Left ventricle myocardium inferior (tissue), 1 donor: ENCODE results near the gene DHPS. TPM values are rescaled to one million over a fixed set of nuclear protein-coding genes. Genes with fewer than 3 reads are reported as not detected.
"Not testable (repeated sequence)": the region's sequence is repeated elsewhere in the genome, so short reads cannot be mapped to it uniquely, and the experiment has no call there.

Source experiments
- DNase-seq: peaks from one replicate; pipeline ENCODE4 v3.0.0-alpha.2; 2020
- H3K27ac ChIP-seq: fragments of 200-600 bp; replicated peaks from 2 replicates; pipeline ENCODE4 v1.8.0; 2021
- H3K27me3 ChIP-seq: fragments of 200-600 bp; 2 replicates; pipeline ENCODE4 v1.8.0; 2021; ENCODE audit warnings: low read depth
- H3K36me3 ChIP-seq: fragments of 200-600 bp; 2 replicates; pipeline ENCODE4 v1.8.0; 2021
- H3K4me1 ChIP-seq: fragments of 200-600 bp; 2 replicates; pipeline ENCODE4 v1.8.0; 2021
- H3K4me3 ChIP-seq: fragments of 200-600 bp; 2 replicates; pipeline ENCODE4 v1.8.0; 2021; ENCODE audit warnings: mild to moderate bottlenecking, moderate library complexity
- H3K9me3 ChIP-seq: fragments of 200-600 bp; replicated peaks from 2 replicates; pipeline ENCODE4 v1.8.0; 2021
- intact Hi-C: fragments of 100-400 bp; cut with micrococcal nuclease; formaldehyde crosslinking; loops from one replicate; pipeline ENCODE4 v1.11.0; 2022
- total RNA-seq: library from RNA; stranded (reverse); fragmentation: NEBNext Ultra II Directional; extraction: Animal tissue kit (Norgen Biotek cat#: 25700); gene quantifications from one replicate; pipeline ENCODE4 v1.2.1, GENCODE V29; 2021
- TF ChIP-seq, protein P1 (sequence below): fragments of 200-600 bp; IDR thresholded peaks from 2 replicates; pipeline ENCODE4 v1.8.0; 2021; ENCODE audit warnings: antibody characterized with exemption, mild to moderate bottlenecking, borderline replicate concordance
- donor health status: DM: no; HTN: yes; CAD: no; lungs with severe emphysema.

Gene DHPS
- total RNA-seq, 1 donor from 2014 or later, result 50.8 TPM

DNA sequence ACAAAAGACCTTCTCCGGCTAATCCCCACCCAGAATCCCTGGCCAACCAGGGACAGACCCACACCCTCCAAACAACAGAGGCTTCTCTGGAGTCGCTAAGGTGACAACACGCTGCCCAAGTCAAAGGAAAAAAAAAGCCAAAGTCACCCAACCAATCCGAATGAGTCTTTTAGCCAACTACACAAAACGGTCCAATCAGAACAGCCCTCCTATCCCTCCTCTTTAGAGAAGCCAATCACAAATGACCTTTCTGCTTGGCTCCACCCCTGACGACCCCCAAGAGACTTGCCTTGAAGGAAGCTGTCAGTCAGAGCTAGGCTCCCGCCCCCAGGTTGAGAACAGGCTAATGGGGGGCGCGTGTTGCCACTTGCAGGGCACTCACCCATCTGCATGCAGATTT lies 21.4 kb upstream of the DHPS start:
- TF ChIP-seq, protein P1, sequence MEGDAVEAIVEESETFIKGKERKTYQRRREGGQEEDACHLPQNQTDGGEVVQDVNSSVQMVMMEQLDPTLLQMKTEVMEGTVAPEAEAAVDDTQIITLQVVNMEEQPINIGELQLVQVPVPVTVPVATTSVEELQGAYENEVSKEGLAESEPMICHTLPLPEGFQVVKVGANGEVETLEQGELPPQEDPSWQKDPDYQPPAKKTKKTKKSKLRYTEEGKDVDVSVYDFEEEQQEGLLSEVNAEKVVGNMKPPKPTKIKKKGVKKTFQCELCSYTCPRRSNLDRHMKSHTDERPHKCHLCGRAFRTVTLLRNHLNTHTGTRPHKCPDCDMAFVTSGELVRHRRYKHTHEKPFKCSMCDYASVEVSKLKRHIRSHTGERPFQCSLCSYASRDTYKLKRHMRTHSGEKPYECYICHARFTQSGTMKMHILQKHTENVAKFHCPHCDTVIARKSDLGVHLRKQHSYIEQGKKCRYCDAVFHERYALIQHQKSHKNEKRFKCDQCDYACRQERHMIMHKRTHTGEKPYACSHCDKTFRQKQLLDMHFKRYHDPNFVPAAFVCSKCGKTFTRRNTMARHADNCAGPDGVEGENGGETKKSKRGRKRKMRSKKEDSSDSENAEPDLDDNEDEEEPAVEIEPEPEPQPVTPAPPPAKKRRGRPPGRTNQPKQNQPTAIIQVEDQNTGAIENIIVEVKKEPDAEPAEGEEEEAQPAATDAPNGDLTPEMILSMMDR, result no peak

DNA sequence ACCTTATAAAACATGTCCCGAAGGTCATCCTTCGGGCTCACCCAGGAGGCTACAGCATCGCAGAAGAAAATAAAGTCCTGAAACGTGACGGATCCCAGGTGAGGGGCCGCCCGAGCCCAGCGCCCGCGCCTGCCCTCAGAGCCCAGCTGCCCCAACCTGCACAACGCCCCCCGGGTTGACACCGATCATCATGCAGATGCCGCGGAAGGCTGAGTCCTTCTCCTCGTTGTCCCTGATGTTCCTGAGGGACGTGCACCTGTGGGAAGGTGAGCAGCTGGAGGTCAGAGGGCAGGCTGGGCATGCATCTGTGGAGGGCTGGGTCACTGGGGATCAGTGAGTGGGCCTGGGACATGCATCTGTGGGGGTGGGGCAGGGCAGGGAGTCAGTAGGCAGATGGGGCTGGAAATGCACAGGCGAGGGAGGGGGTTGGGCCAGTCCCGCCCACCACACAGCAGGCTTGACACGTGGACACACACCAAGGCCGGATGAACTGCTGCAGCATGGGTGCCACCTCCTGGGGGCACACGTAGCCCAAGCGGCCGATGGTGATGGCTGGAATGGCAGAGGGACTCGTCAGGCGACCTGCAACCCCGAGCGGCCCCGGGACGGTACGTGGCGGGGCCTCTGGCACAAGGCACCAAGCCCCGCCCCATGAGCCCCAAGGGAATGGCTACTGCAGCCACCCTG lies 20.1 kb upstream of the DHPS start:
- H3K27me3 ChIP-seq, result no peaks in the 10 kb centered on the region
- intact Hi-C loops, result no loop called here
- H3K27ac ChIP-seq, result no peak overlapping the region
- H3K9me3 ChIP-seq, result no peaks in the 10 kb centered on the region
- H3K4me1 ChIP-seq, result peaks cover 7% of the 10 kb centered on the region
- H3K36me3 ChIP-seq, result peaks cover 80% of the 10 kb centered on the region
- no peak overlapping the region for H3K4me3 ChIP-seq
- DNase-seq, result no peak
- TF ChIP-seq, protein P1, result no peak

More for the DNA sequence above, 21.4 kb upstream of the DHPS start:
- DNase-seq, result no peak
- Histone ChIP-seq H3K9me3 (no peaks in the 10 kb centered on the region), H3K27ac (no peak overlapping the region), H3K27me3 (no peaks in the 10 kb centered on the region), H3K4me3 (no peak overlapping the region), H3K36me3 (peaks cover 92% of the 10 kb centered on the region), H3K4me1 (no peaks in the 10 kb centered on the region)
- intact Hi-C loops, result no loop called here

DNA sequence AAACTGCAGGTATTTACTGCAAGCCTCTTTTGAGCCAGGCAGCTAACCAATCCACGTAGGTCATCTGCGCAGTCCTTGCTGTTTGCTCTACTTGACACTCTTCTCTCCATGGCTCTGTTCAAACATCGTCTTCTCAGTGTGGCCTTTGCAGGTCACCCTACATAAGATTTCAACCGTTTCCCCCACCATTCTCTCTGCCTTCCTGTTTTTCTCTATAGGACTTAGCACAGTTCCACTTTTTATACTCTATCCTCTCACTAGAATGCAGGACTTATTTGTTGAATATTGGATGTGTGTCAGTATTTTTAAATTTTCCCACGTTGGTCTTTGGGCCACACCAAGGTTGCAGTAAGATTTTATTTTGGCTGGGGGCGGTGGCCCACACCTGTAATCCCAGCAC lies 16.5 kb upstream of the DHPS start:
- H3K36me3 ChIP-seq, result peaks cover 44% of the 10 kb centered on the region
- H3K9me3 ChIP-seq, result no peaks in the 10 kb centered on the region
- H3K27ac ChIP-seq, result no peak overlapping the region
- no peaks in the 10 kb centered on the region for H3K27me3 ChIP-seq
- TF ChIP-seq, protein P1, result no peak
- intact Hi-C loops, result no loop called here
- H3K4me3 ChIP-seq, result no peak overlapping the region
- no peak for DNase-seq
- peaks cover 23% of the 10 kb centered on the region for H3K4me1 ChIP-seq

DNA sequence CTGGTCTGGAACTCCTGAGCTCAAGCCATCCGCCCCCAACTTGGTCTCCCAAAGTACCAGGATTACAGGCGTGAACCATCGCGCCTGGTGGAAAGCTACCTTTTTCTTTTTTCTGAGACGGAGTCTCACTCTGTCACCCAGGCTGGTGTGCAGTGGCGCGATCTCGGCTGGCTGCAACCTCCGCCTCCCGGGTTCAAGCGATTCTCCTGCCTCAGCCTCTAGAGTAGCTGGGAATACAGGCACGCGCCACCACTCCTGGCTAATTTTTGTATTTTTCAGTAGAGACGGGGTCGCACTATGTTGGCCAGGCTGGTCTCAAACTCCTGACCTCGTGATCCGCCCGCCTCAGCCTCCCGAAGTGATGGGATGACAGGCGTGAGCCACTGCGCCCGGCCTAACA lies 15.7 kb upstream of the DHPS start:
- intact Hi-C loops, H3K9me3 ChIP-seq, H3K27me3 ChIP-seq, H3K27ac ChIP-seq, DNase-seq: not testable (repeated sequence)
- H3K4me3 ChIP-seq, result peak overlapping the region; percentile 77
- H3K4me1 ChIP-seq, result peaks cover 23% of the 10 kb centered on the region
- peaks cover 37% of the 10 kb centered on the region for H3K36me3 ChIP-seq

DNA sequence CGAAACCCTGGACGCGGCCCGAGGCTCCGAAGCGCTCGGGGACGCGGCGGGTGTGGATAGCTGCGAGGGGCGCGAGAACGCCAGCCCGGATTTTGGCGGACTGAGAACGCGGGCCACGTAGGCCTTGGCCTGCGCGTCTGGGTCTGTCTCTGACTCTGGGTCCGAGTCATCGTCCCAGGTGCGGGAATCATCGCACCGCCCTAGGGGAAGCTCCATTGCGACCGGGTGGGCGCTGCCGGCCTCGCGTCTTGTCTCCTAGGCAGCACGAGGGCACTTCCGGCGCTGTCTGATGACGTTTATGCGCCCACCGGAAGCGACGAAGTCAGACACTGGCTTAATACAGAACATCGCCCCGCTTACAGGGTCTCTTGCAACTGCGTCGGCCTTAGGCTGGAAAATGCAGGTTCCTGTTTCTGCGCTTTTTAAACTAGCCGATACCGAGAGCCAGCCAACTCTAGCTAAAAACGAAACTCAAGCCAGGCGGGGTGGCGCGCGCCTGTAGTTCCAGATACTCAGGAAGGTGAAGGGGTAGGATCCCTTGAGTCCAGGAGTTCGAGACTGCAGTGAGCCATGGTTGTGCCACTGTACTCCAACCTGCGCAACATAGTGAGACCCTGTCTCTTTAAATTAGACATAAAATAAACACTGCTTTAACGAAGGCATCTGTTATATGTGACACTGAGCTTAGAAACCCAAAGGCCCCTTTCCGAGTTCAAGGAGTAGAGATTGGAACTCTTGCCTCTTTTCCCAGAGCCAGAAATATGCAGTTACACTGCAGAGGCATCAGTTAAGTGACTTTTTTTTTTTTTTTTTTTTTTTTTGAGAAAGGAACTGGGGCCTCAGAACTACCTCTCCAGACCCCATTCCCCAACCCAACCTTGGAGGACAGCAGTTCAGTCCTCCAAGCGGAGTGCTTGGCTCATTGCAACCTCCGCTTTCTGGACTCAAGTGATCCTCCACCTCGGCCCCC lies 15.0 kb upstream of the DHPS start, which contains the start of gene FBXW9:
Gene FBXW9 (minus strand): TSS at position 266 of the 970 bp plus-strand sequence. CDS start 50 bp downstream, at position 216.
- peak; percentile 98 for DNase-seq
- Histone ChIP-seq H3K9me3 (no peaks in the 10 kb centered on the region), H3K27me3 (no peaks in the 10 kb centered on the region), H3K27ac (peak within 1 kb of the TSS; percentile 92), H3K4me1 (peaks cover 23% of the 10 kb centered on the region), H3K4me3 (peak within 1 kb of the TSS; percentile 77), H3K36me3 (peaks cover 30% of the 10 kb centered on the region)
- TF ChIP-seq, protein P1, result no peak
- intact Hi-C loops, result no loop called here
